GM19023 (cell line): ENCODE data around the gene ACSM2B.
"Not testable (repeated sequence)": the region's sequence is repeated elsewhere in the genome, so short reads cannot be mapped to it uniquely, and the experiment has no call there.

Experiments used
- ATAC-seq: cut with Tn5 transposase; IDR thresholded peaks from one replicate; pipeline ENCODE4 v1.9.1; 2021; ENCODE audit warnings: mild to moderate bottlenecking, moderate library complexity; ENCODE audit not compliant: unreplicated experiment

Gene ACSM2B

GRCh38 chr16:20576145-20576544 lies at the start of gene ACSM2B:
Gene ACSM2B (minus strand): TSS chr16:20576367. CDS start chr16:20564845, 11,522 bp downstream.
- ATAC-seq, result not testable (repeated sequence)

- no peak for ATAC-seq
Measured at GRCh38 chr16:20624882-20625807, 49.0 kb upstream of the ACSM2B start.

- ATAC-seq, result no peak
Measured at GRCh38 chr16:20624205-20624604, 48.0 kb upstream of the ACSM2B start.

GRCh38 chr16:20622498-20622870 lies 46.3 kb upstream of the ACSM2B start:
- ATAC-seq, result no peak

- no peak for ATAC-seq
Measured at GRCh38 chr16:20621406-20621805, 45.2 kb upstream of the ACSM2B start.

- ATAC-seq, result no peak
Measured at GRCh38 chr16:20620770-20621169, 44.6 kb upstream of the ACSM2B start.

GRCh38 chr16:20620003-20620402 lies 43.8 kb upstream of the ACSM2B start:
- ATAC-seq, result no peak

GRCh38 chr16:20617271-20617670 lies 41.1 kb upstream of the ACSM2B start:
- ATAC-seq, result no peak

- ATAC-seq, result no peak
Measured at GRCh38 chr16:20614186-20615141, 38.3 kb upstream of the ACSM2B start.

GRCh38 chr16:20613481-20614185 lies 37.5 kb upstream of the ACSM2B start:
- ATAC-seq, result no peak

GRCh38 chr16:20612551-20613480 lies 36.6 kb upstream of the ACSM2B start:
- no peak for ATAC-seq

GRCh38 chr16:20611975-20612481 lies 35.9 kb upstream of the ACSM2B start:
- no peak for ATAC-seq

GRCh38 chr16:20611350-20611902 lies 35.3 kb upstream of the ACSM2B start:
- no peak for ATAC-seq

GRCh38 chr16:20610892-20611349 lies 34.8 kb upstream of the ACSM2B start:
- ATAC-seq, result no peak

GRCh38 chr16:20610211-20610891 lies 34.2 kb upstream of the ACSM2B start:
- ATAC-seq, result no peak

GRCh38 chr16:20602205-20602604 lies 26.0 kb upstream of the ACSM2B start:
- not testable (repeated sequence) for ATAC-seq

- ATAC-seq, result not testable (repeated sequence)
Measured at GRCh38 chr16:20599475-20599874, 23.3 kb upstream of the ACSM2B start.

GRCh38 chr16:20598832-20599469 lies 22.8 kb upstream of the ACSM2B start:
- no peak for ATAC-seq
